Glutamatergic neuron (in vitro differentiated cells): Measurements from ENCODE around the gene ZNF844. TPM values are rescaled to one million over a fixed set of nuclear protein-coding genes. Genes with fewer than 3 reads are reported as not detected.
A peak's percentile ranks its signal among the peaks of the same experiment; 100 is the strongest.

ENCODE experiments used
- DNase-seq: peaks from one replicate; pipeline ENCODE4 v3.0.0; 2022
- H3K27ac Mint-ChIP-seq: one replicate; pipeline ENCODE4 v1.8.0; 2020; ENCODE audit warnings: mild to moderate bottlenecking, mixed read lengths, inconsistent platforms; ENCODE audit not compliant: unreplicated experiment
- H3K27me3 Mint-ChIP-seq: one replicate; pipeline ENCODE4 v1.8.0; 2020; ENCODE audit warnings: mild to moderate bottlenecking, moderate library complexity, mixed read lengths, inconsistent platforms; ENCODE audit not compliant: unreplicated experiment
- H3K36me3 Mint-ChIP-seq: one replicate; pipeline ENCODE4 v1.8.0; 2020; ENCODE audit warnings: mild to moderate bottlenecking, mixed read lengths, inconsistent platforms; ENCODE audit not compliant: unreplicated experiment
- H3K4me1 Mint-ChIP-seq: one replicate; pipeline ENCODE4 v1.8.0; 2020; ENCODE audit warnings: mild to moderate bottlenecking, low read depth, mixed read lengths, inconsistent platforms; ENCODE audit not compliant: unreplicated experiment
- H3K4me3 Mint-ChIP-seq: one replicate; pipeline ENCODE4 v1.8.0; 2020; ENCODE audit warnings: mild to moderate bottlenecking, mixed read lengths, inconsistent platforms; ENCODE audit not compliant: unreplicated experiment
- H3K9me3 Mint-ChIP-seq: one replicate; pipeline ENCODE4 v1.8.0; 2020; ENCODE audit warnings: mild to moderate bottlenecking, moderate library complexity, mixed read lengths, inconsistent platforms; ENCODE audit not compliant: unreplicated experiment
- CTCF ChIP-seq: fragments of 200-600 bp; sonication (generic); IDR thresholded peaks from one replicate; pipeline ENCODE4 v1.5.0; 2021; ENCODE audit not compliant: partially characterized antibody, unreplicated experiment
- total RNA-seq: library from RNA; stranded (reverse); fragmentation: NEBNext Ultra II Directional; extraction: Animal tissue kit (Norgen Biotek cat#: 25700); gene quantifications from one replicate; pipeline ENCODE4 v1.2.1, GENCODE V29; 2021; ENCODE audit not compliant: unreplicated experiment

Gene ZNF844
- total RNA-seq, 1 donor from 2014 or later = 22.2 TPM

- H3K4me3 Mint-ChIP-seq = peak overlapping the region; percentile 84
- TF ChIP-seq CTCF = no peak
- DNase-seq = no peak
- H3K4me1 Mint-ChIP-seq = peaks cover 4% of the 10 kb centered on the region
- no peaks in the 10 kb centered on the region for H3K27me3 Mint-ChIP-seq
- H3K36me3 Mint-ChIP-seq = peaks cover 11% of the 10 kb centered on the region
- H3K27ac Mint-ChIP-seq = peak overlapping the region; percentile 65
- H3K9me3 Mint-ChIP-seq = peaks cover 2% of the 10 kb centered on the region
Observed at GRCh38 chr19:12034620-12035019, 29.9 kb upstream of the ZNF844 start.

GRCh38 chr19:12035220-12036172, 29.0 kb upstream of the ZNF844 start, which contains the start of gene ZNF433:
Gene ZNF433 (minus strand): TSS chr19:12035679. CDS start chr19:12035539, 140 bp downstream.
- H3K9me3 Mint-ChIP-seq = peaks cover 2% of the 10 kb centered on the region
- TF ChIP-seq CTCF = no peak
- peak within 1 kb of the TSS; percentile 92 for H3K4me3 Mint-ChIP-seq

GRCh38 chr19:12042893-12043292, 21.6 kb upstream of the ZNF844 start:
- no peaks in the 10 kb centered on the region for H3K4me1 Mint-ChIP-seq
- peaks cover 38% of the 10 kb centered on the region for H3K36me3 Mint-ChIP-seq
- no peak overlapping the region for H3K27ac Mint-ChIP-seq
- TF ChIP-seq CTCF = no peak
- no peak overlapping the region for H3K4me3 Mint-ChIP-seq
- H3K27me3 Mint-ChIP-seq = peaks cover 2% of the 10 kb centered on the region
- no peak for DNase-seq
- H3K9me3 Mint-ChIP-seq = peaks cover 12% of the 10 kb centered on the region

More at GRCh38 chr19:12035220-12036172, 29.0 kb upstream of the ZNF844 start, which contains the start of gene ZNF433:
- no peaks in the 10 kb centered on the region for H3K27me3 Mint-ChIP-seq
- DNase-seq = peak; percentile 99
- peak within 1 kb of the TSS; percentile 96 for H3K27ac Mint-ChIP-seq
- H3K36me3 Mint-ChIP-seq = peaks cover 11% of the 10 kb centered on the region
- peaks cover 4% of the 10 kb centered on the region for H3K4me1 Mint-ChIP-seq

GRCh38 chr19:12043752-12044422, 20.6 kb upstream of the ZNF844 start:
- peaks cover 38% of the 10 kb centered on the region for H3K36me3 Mint-ChIP-seq
- DNase-seq = no peak
- no peaks in the 10 kb centered on the region for H3K4me1 Mint-ChIP-seq
- no peak for TF ChIP-seq CTCF
- peaks cover 2% of the 10 kb centered on the region for H3K27me3 Mint-ChIP-seq
- no peak overlapping the region for H3K27ac Mint-ChIP-seq
- H3K4me3 Mint-ChIP-seq = no peak overlapping the region
- peaks cover 12% of the 10 kb centered on the region for H3K9me3 Mint-ChIP-seq

GRCh38 chr19:12047868-12048267, 16.7 kb upstream of the ZNF844 start:
- Mint-ChIP-seq H3K4me3 (no peak overlapping the region), H3K9me3 (peaks cover 8% of the 10 kb centered on the region), H3K27ac (no peak overlapping the region), H3K27me3 (peaks cover 2% of the 10 kb centered on the region), H3K36me3 (peaks cover 27% of the 10 kb centered on the region), H3K4me1 (peaks cover 3% of the 10 kb centered on the region)
- TF ChIP-seq CTCF = no peak
- DNase-seq = no peak
